NCI-H510A (cell line): ENCODE results near the gene FAF2.
"Not testable (repeated sequence)": the region's sequence is repeated elsewhere in the genome, so short reads cannot be mapped to it uniquely, and the experiment has no call there.

Experiments
- DNase-seq: peaks from one replicate; lab custom pipeline; 2025; lab: John Stamatoyannopoulos, UW

FAF2 gene

DNA sequence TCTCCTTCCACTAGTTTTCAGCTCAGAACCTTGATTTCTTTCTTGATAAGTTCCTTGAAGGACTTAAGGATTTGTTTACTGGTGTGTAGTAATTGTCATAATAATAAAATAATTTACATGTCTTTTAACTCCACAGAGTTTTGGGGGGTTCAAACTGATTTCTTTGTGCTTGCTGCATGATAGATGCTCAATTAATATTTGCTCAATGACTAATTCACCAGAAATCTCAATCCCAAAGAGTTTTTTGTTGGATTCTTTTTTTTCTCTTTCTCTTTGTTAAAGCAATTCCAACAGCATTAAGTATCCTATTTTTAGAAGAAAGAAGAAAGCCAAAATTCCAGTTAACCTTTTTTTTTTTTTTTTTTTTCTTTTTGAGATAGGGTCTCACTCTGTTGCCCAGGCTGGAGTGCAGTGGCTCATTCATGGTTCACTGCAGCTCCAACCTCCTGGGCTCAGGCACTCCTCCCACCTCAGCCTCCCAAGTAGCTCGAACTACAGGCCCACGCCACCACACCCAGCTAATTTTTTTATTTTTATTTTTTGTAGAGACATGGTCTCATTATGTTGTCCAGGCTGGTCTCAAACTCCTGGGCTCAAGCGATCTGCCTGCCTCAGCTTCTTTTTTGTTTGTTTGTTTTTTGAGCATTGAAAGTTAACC lies 10.8 kb downstream of the FAF2 start:
- no peak for DNase-seq

DNA sequence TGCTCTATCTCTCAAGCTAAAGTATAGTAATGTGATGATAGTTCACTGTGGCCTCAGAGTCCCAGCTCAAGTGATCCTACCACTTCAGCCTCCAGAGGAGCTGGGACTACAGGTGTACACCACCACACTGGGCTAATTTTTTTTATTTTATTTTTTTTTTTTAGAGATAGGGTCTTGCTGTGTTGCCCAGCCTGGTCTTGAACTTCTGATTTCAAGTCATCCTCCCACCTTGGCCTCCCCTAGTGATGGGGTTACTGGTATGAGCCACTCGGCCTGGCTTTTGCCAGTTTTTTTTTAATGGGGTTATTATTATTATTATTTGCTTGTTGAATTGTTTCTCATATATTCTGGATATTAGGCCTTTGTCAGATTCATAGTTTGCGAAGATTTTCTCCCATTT lies 13.2 kb downstream of the FAF2 start:
- no peak for DNase-seq

DNA sequence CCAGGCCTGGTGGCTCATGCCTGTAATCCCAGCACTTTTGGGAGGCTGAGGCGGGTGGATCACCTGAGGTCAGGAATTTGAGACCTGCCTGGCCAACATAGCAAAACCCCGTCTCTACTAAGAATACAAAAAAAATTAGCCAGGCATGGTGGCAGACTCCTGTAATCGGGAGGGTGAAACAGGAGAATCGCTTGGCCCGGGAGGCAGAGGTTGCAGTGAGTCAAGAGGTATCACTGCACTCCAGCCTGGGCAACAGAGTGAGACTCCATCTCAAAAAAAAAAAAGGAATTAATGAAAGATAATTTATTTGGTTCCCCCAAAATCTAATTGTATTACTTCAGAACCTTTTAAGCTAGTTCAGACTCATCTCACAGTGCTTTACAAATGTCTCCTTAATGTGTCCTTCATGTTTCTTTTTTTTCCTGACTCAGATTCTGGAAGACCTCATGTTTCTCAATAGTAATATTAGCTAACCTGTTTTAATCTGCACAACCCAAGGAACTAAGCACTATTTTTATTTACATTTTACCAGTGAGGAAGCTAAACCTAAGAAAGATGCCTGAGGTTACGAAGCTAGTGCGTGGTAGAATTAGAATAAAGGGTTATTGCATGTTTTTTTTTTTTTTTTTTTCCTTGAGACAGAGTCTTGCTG lies 15.1 kb downstream of the FAF2 start:
- DNase-seq = no peak

DNA sequence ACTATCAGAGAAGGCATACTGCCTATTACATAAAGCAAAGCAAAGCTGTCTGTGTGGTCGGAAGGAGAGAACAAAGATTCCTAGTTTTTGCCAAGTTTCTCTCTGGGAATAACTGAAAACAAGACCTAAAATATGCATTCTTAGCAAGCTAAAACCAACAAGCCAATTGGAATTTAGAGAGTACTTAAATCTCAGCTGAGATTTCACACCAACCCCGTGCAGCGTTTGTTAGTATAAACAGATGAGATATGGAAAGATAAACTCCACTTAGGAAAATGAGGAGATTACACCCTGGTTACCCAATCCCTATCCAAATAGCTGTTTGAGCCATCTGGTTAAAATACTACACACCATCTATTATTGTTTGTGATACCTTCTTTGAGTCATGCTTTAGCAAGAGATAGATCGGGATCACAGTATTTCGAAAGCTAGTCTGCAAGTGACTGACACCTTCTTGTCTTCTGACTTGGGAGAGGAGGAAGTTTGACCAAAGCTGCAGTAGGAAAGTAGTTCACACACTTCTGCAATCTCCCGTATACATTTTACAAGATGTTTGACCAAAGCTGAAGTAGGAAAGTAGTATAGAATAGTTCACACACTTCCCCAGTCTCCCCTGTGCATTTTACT lies 18.2 kb downstream of the FAF2 start:
- no peak for DNase-seq

DNA sequence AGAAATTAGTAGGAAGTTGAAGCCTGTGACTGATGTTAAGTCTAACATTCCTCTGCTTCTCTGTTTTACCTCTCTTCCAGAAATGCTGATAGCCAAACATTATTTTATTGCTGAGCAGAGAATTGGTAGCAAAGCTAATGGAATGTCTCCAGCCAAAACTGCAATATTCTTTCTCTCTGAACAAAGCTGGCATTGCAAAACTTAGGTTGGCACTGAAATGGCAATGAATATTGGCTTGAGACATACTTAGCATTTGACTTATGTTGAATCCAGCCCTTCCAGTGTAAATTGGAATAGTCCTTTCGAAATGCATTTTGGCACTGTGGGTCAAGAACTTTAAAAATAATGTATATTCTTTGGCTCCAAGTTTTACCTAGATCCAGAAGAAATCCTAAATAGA lies 21.1 kb downstream of the FAF2 start:
- no peak for DNase-seq

DNA sequence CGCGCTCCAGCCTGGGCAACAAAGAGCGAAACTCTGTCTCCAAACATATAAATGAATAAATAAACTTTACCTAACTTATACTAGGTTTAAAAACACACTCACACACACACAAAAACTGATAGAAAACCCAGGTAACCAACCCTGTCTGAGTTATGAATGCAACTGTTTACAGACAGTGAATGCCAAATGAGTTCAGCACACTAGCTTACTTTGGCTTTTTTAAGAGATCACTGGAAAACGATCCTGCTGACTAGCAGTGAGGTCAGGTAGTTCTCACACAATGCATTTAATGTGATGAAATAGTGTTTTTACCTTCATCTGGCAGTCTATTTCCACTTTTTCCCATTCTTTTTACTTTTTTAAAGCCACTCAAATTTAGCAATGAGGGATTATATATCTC lies 22.4 kb downstream of the FAF2 start:
- DNase-seq = no peak

DNA sequence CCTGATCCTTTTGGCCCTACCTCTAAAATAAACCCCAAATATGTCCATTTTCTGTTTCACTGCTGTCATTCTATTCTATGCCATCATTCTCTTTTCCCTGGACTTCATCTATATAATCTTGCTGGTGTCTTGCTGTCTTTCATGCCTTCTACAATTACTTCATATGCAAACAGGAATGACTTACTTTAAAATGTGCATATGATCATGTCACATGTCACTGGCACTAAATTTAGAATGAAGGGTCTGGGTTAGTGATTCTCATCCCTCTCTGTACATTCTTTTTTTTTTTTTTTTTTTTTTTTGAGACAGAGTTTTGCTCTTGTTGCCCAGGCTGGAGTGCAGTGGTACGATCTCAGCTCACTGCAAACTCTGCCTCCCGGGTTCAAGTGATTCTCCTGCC lies 22.9 kb downstream of the FAF2 start:
- no peak for DNase-seq

DNA sequence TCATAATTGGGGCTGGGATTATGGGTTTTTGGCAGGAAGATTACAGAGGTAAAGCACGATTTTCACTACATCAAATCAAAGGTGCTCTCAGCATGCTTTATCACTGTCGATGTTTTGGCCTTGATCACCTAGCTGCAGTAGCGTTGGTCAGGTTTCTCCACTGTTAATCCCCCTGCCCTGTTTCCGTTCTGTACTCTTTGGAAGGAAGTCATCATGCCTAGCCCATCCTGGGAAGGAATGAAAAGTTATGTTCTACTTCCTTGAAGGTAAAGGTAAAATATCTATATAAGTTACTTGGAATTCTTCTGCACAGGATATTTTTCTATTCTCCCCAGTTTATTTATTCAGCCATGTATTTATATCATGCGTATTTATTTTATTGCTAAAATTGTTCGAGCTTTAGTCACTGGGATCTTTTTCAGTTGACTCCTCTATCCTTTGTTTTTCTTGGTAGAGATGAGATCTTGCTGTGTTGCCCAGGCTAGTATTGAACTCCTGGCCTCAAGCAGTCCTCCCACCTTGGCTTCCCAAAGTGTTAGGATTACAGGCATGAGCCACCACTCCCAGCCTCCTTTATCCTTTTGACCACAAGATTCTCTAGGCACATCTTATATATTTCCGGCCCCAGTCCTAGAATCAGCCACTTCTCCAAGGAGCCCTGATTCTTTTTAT lies 25.3 kb downstream of the FAF2 start:
- DNase-seq = no peak

DNA sequence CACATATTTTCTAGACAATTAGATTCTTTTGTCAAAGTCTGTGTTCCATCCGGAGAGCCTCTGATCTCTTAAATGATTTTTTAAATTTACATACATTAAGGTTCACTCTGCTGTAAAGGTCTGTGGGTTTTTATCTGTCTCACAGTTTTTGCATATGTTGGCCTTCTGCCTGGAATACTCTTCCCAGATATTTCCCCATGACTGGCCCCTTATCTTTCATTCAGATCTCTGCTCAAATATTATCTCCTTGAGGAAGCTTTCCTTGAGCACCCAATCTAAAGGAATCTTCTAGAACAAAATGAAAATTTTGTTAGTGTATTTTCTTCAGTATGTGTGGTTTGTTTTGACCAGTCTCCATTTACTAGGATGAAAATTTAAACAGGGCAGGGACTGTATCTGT lies 26.3 kb downstream of the FAF2 start:
- no peak for DNase-seq

DNA sequence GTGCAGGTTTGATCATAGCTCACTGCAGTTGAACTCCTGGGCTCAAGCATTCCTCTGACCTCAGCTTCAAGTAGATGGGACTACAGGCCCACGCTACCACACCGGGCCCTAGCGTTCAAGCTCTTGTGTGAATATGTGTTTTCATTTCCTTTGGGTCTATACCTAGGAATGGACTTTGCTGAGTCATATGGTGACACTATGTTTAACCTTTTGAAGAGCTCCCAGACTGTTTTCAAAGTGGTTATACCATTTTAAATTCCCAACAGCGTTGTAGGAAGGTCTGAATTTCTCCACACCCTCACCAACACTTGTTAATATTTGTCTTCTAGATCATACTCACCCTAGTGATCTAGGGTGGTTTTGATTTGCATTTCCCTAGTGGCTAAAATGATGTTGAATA lies 33.5 kb downstream of the FAF2 start:
- no peak for DNase-seq

DNA sequence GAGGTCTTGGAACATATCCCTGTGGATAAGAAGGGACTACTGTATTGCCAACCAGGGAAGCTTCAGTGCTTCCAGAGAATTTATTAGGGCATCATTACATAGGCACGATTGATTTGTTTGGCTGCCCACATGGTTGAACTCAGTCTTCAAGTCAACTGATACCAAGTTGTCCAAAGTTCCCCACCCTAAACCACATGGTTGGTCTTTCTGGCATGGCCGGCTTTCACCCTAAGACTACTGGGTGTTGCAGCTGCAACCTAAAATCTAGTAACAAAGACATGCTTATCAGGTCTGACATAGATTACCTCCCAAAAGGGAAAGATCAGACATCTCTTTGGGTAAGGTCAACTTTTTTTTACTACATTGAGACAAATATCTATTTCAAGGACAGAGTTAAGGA lies 37.0 kb downstream of the FAF2 start:
- DNase-seq = no peak

DNA sequence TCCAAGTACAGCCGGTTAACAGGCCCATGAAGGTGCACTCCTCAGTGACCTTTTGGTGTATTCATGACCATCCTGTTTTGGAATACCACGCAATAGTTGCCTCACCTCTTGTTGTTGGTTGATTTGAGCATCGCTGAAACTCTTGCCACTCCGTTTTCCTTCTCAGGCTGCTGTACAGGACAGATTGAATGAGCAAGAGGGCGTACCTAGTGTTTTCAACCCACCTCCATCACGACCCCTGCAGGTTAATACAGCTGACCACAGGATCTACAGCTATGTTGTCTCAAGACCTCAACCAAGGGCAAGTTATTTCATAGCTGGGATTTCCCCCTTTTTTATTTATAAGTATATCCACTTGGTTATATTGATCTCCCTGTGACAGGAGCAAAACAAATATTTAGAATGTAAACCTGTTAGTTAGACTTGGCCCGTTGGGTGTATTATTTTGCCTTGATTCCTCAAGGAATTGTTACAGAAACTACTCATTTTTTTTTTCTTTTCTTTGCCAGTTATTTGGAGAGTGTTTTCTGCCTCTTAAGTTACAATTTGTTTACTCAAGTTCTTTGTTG lies 38.1 kb downstream of the FAF2 start:
- no peak for DNase-seq

DNA sequence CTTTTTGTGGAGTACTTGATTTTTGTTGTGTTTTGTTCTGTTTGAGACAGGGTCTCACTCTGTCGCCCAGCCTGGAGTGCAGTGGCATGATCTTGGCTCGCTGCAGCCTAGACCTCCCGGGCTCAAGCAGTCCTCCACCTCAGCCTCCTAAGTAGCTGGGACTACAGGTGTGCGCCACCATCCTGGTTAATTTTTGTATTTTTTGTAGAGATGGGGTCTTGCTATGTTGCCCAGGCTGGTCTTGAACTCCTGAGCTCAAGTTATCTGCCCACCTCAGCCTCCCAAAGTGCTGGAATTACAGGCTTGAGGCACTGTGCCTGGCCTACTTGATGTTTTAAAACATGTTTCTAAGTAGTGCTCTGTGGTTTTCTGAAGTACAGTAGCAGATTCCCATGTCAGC lies 39.0 kb downstream of the FAF2 start:
- DNase-seq = not testable (repeated sequence)

DNA sequence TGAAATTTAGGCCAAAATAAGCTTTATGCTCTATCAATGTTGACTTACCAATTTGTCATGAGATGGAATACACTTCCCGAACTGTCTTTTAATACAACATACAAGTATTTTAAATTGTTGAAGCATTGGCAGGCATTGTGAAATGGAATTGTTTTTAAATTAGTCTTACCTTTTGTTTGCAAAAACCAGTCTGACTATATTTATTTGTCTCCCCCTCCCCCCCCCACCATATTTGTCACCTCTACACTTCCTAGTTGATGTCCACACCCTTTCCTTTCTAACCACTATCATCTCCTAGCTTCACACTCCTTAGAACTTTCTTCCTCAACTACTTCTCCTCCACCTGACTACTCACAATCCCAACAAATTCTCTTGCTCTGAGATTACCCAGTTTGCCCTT lies 40.9 kb downstream of the FAF2 start:
- DNase-seq = no peak

DNA sequence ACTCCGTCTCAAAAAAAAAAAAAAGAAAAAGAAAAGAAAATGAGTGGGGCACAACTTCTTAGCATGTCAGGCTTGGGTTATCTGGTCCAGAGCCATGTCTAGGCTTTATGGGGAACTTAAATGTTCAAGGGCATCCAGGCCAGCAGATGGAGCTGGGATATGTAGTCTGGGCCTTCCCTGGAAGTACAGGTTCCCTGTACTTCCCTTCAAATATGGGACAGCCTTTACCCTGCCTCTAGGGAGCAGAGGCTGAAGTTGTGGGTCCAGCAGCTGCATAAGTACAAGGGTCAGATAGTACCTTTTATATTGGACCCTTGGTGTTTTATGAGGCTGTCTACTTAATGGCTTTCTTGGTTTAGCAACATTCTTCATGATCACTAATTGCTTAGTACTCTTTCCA lies 42.1 kb downstream of the FAF2 start:
- DNase-seq = no peak

DNA sequence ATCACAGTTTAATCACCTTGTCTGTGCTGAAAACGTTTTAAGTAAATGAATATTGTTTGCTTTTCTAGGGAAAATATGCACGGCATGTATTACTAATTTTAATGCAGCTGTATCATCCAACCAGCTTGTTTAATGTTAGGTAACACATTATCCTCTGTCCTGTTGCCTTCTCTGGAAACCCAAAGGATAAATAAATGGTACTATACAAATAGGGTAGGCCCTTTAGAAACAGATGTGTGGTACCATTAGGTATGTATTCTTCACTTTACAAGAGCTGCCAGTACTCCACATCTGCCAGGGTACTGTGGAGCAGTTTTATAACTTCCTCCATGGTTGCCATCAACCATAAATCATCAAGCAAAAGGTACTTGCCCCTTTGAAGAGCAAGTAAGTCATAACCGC lies 42.9 kb downstream of the FAF2 start:
- DNase-seq = no peak

DNA sequence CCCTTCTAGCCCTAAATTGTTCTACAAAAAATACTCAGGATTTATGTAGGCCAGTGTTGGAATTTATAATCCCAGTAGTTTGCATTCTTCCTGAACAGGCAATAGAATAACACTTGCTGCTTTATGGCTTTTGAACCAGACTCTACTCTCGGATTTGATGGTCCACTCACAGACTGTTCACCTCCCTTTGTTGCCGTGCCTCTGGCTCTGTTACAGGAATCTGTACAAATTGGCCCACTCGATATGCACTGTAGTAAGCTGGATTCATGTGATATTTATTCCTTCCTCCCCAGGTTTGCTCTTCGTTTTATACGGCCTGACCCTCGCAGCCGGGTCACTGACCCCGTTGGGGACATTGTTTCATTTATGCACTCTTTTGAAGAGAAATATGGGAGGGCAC lies 43.7 kb downstream of the FAF2 start:
- DNase-seq = no peak

DNA sequence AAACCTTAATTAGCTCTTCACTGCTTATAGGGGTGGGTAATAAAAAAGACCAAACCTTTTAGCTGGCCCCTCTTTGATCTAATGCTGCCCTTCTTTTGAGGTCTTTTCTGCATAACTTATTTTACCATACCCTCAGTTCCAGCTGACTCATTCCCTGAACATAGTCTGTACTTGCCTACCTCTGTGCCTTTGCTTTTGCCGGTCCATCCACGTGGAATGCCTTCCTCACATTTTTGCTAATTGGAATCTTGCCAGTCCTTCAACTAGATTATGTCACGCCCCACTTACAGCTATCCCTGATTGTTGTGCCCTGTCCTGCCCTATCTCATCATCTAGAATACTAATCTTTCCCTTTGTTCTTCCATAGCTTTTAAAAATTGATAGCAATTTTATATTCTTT lies 44.2 kb downstream of the FAF2 start:
- DNase-seq = no peak

DNA sequence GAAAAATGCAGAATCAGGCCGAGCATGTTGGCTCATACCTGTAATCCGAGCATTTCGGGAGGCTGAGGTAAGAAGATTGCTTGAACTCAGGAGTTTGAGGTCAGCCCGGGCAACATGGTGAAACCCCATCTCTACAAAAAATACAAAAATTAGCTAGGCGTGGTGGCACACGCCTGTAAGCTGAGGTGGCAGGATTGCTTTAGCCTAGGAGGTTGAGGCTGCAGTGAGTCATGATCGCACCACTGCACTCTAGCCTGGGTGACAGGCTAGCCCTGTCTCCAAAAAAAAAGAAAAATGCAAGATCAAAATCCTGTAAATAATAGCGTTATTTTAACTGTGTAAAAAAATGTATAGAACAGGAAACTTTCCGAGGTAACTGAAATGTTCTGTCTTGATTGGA lies 49.7 kb downstream of the FAF2 start:
- no peak for DNase-seq

DNA sequence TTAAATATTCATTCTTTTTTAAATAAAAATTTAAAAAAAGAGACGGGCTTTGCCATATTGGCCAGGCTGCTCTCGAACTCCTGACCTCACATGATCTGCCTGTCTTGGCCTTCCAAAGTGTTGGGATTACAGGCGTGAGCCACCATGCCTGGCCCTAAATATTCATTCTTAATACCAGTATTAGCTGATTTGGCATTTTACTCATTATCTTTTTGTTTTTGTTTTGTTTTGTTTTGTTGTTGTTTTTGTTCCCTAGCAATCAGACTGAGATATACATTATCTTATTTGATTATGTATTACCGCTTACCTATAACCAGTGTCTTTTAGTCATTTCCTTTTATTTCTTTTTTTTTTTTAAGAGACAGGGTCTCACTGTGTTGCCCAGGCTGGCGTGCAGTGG lies 51.1 kb downstream of the FAF2 start:
- DNase-seq = no peak

DNA sequence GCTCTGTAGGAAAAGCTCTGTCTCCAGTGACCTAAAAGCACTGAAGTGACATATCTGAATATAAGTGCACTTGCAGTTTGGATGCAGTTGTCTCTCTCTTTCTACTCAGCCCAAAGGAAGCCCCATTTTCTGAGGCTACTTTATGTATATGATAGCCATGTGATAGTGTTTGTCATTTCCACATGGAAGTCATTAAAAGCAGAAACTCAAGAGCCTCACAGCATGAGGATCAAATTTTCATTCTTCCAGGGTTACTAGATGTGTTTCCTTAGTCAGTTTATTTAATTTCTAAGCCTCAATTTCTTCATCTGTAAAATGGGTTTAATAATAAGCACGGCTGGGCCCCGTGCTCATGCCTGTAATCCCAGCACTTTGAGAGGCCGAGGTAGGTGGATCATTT lies 52.3 kb downstream of the FAF2 start:
- DNase-seq = no peak

DNA sequence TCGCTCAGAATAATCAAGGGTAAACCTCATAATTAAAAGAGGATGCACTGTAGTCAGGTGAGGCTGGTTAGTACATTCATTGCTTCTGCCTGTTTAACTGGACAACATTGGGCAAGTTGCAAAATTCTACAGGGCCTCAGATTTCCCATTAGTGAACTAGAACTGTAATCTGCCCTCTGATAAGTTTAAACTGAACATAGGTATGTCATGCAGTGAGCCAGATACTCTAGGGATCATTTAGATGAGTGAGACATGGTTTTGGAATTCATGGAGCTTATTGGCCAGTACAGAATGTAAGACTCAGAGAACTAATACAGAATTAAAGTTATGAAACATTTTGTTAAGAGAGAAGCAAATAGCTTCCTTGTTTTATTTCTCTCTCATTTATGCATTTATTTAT lies 53.1 kb downstream of the FAF2 start:
- DNase-seq = no peak

DNA sequence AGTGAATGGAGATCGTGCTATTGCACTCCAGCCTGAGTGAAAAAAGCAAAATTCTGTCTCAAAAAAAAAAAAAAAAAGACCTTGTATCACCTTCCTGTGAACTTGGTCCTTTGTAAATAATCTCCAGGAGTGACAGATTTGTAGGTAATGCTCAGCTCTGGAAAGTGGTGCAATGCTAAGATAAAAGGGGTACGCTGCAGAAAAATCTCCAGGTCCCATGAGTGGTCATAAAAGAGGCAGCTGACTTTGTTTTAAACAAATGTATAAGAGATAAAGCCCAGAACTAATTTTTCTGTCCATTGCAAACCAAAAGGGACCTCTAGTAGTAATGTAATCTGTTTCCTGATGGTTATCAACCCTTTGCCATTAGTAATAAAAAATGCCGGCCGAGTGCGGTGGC lies 55.3 kb downstream of the FAF2 start:
- DNase-seq = no peak
